Tibial nerve (tissue), 4 donors: ENCODE data around the gene TDRKH. TPM values are rescaled to one million over a fixed set of nuclear protein-coding genes. Genes with fewer than 3 reads are reported as not detected.

Experiments
- DNase-seq, 2 donors: peaks; one replicate each; pipeline ENCODE4 v3.0.0-alpha.2; 2019; ENCODE audit warnings: low spot score in 2 of 2
- H3K27ac ChIP-seq, 4 donors: fragments of 200-600 bp; sonication (generic) in 3 of 4; one replicate each; pipeline ENCODE4 v1.5.1; 2017 to 2019; ENCODE audit warnings: mild to moderate bottlenecking in 1 of 4
- H3K27me3 ChIP-seq, 2 donors: fragments of 200-600 bp; sonication (generic) in 1 of 2; one replicate each; pipeline versions ENCODE4 v1.5.1 to v1.6.0; 2017 to 2019
- H3K36me3 ChIP-seq, 3 donors: fragments of 200-600 bp; sonication (generic); one replicate each; pipeline ENCODE4 v1.5.1; 2018 to 2019
- H3K4me1 ChIP-seq, 4 donors: fragments of 200-600 bp; sonication (generic) in 3 of 4; one replicate each; pipeline ENCODE4 v1.5.1; 2017 to 2019
- H3K4me3 ChIP-seq, 4 donors: fragments of 200-600 bp; sonication (generic) in 3 of 4; one replicate each; pipeline ENCODE4 v1.5.1; 2017 to 2019; ENCODE audit warnings: mild to moderate bottlenecking in 1 of 4, moderate library complexity in 1 of 4
- H3K9me3 ChIP-seq, 4 donors: fragments of 200-600 bp; sonication (generic) in 3 of 4; one replicate each; pipeline ENCODE4 v1.5.1; 2017 to 2019
- CTCF ChIP-seq, 5 experiments: fragments of 200-600 bp in 3 of 5; fragments of 450-650 bp in 2 of 5; sonication (generic) in 3 of 5; IDR thresholded peaks; one replicate each; pipeline ENCODE4 v1.5.1; 2016 to 2019; ENCODE audit warnings: antibody characterized with exemption in 5 of 5, mild to moderate bottlenecking in 3 of 5, moderate library complexity in 2 of 5
- EP300 ChIP-seq, 2 donors: sonication (generic); formaldehyde crosslinking; IDR thresholded peaks; one replicate each; pipeline ENCODE4 v1.6.1; 2017; ENCODE audit warnings: antibody characterized with exemption in 2 of 2, mild to moderate bottlenecking in 1 of 2
- POLR2A ChIP-seq, 2 donors: fragments of 450-650 bp; IDR thresholded peaks; one replicate each; pipeline ENCODE4 v1.6.1; 2017; ENCODE audit warnings: antibody characterized with exemption in 2 of 2, mild to moderate bottlenecking in 2 of 2, moderate library complexity in 2 of 2
- WGBS, 2 donors: methylation state at CpG; one replicate each; pipeline ENCODE4 v1.1.5; 2018; 5-methylcytosine and 5-hydroxymethylcytosine counted together
- total RNA-seq, 4 donors: library from RNA; depleted of rRNA; stranded (reverse); fragments of >200 nt; gene quantifications; one replicate each; pipeline ENCODE4 v1.1.0, GENCODE V29; 2016

The TDRKH gene
- total RNA-seq, 4 donors from 2014 or later = 2.2 to 8.0 (median 7.0) TPM

GRCh38 chr1:151807131-151807530 is 16.8 kb upstream of the TDRKH start:
- DNase-seq = no peak
- no peak overlapping the region for H3K4me3 ChIP-seq
- H3K9me3 ChIP-seq = no peaks in the 10 kb centered on the region
- H3K27ac ChIP-seq = no peak overlapping the region
- no peak for TF ChIP-seq EP300 (IDR thresholded peaks at IDR 0.05)
- no peak for TF ChIP-seq CTCF (IDR thresholded peaks at IDR 0.05)
- TF ChIP-seq POLR2A (IDR thresholded peaks at IDR 0.05) = no peak
- H3K27me3 ChIP-seq = peaks cover 0 to 10% of the 10 kb centered on the region in 2 donors
- WGBS, 2 donors = 73 to 81% methylated on average over 5 of the region's 5 CpGs
- peaks cover 0 to 9% (median 0%) of the 10 kb centered on the region in 4 donors for H3K4me1 ChIP-seq
- no peaks in the 10 kb centered on the region for H3K36me3 ChIP-seq

GRCh38 chr1:151806170-151806569 is 15.9 kb upstream of the TDRKH start:
- Histone ChIP-seq H3K9me3 (no peaks in the 10 kb centered on the region), H3K27ac (no peak overlapping the region), H3K4me3 (no peak overlapping the region), H3K4me1 (peaks cover 0 to 9% (median 0%) of the 10 kb centered on the region in 4 donors), H3K27me3 (peaks cover 0 to 19% of the 10 kb centered on the region in 2 donors), H3K36me3 (no peaks in the 10 kb centered on the region)
- no peak for DNase-seq
- 75 to 93% methylated on average over 5 to 6 of the region's 7 CpGs for WGBS, 2 donors
- TF ChIP-seq POLR2A (IDR thresholded peaks at IDR 0.05) = no peak
- no peak for TF ChIP-seq CTCF (IDR thresholded peaks at IDR 0.05)
- no peak for TF ChIP-seq EP300 (IDR thresholded peaks at IDR 0.05)

GRCh38 chr1:151805066-151805820 is 14.9 kb upstream of the TDRKH start, which contains the start of gene LINGO4:
TSS of gene LINGO4 (minus strand) at chr1:151805419. CDS start at chr1:151802704, 2,715 bp downstream.
- Histone ChIP-seq H3K36me3 (no peaks in the 10 kb centered on the region), H3K4me3 (no peak within 1 kb of the TSS), H3K27ac (no peak within 1 kb of the TSS), H3K4me1 (peaks cover 0 to 9% (median 0%) of the 10 kb centered on the region in 4 donors), H3K9me3 (no peaks in the 10 kb centered on the region), H3K27me3 (peaks cover 0 to 29% of the 10 kb centered on the region in 2 donors)
- WGBS, 2 donors = 56 to 61% methylated on average over 12 of the region's 12 CpGs
- TF ChIP-seq CTCF (IDR thresholded peaks at IDR 0.05) (no peak), EP300 (IDR thresholded peaks at IDR 0.05) (no peak), POLR2A (IDR thresholded peaks at IDR 0.05) (no peak)
- no peak for DNase-seq

GRCh38 chr1:151803915-151804314 is 13.6 kb upstream of the TDRKH start:
- H3K27me3 ChIP-seq = peaks cover 0 to 39% of the 10 kb centered on the region in 2 donors
- no peak overlapping the region for H3K27ac ChIP-seq
- WGBS, 2 donors = 93 to 100% methylated on average over 3 of the region's 3 CpGs
- H3K4me3 ChIP-seq = no peak overlapping the region
- H3K4me1 ChIP-seq = no peaks in the 10 kb centered on the region
- no peak for DNase-seq
- H3K9me3 ChIP-seq = no peaks in the 10 kb centered on the region
- TF ChIP-seq EP300 (IDR thresholded peaks at IDR 0.05) (no peak), CTCF (IDR thresholded peaks at IDR 0.05) (no peak), POLR2A (IDR thresholded peaks at IDR 0.05) (no peak)
- H3K36me3 ChIP-seq = no peaks in the 10 kb centered on the region

GRCh38 chr1:151803164-151803563 is 12.9 kb upstream of the TDRKH start:
- DNase-seq = no peak
- Histone ChIP-seq H3K4me3 (no peak overlapping the region), H3K9me3 (no peaks in the 10 kb centered on the region), H3K27me3 (peaks cover 0 to 39% of the 10 kb centered on the region in 2 donors), H3K4me1 (no peaks in the 10 kb centered on the region), H3K36me3 (no peaks in the 10 kb centered on the region), H3K27ac (no peak overlapping the region)
- TF ChIP-seq EP300 (IDR thresholded peaks at IDR 0.05) = no peak
- TF ChIP-seq POLR2A (IDR thresholded peaks at IDR 0.05) = no peak
- no peak for TF ChIP-seq CTCF (IDR thresholded peaks at IDR 0.05)
